ENCODE data around the gene TFIP11.

DNA sequence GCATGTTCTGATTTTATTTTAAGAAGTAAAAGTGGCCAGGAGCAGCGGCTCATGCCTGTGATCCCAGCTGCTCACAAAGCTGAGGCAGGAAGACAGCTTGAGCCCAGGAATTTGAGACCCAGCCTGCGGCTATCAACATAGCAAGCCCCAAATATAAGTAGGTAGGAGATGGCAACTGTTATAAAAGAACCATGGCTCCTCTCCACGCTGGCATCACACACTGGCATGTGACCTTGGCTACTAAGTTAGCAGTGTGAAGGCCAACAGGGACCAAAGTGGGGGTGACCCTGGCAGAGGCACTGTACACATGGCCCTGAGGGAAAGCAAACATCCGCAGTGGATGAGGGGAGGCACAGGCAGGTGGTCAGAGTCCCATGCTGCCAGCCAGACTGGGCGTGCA lies 44.6 kb upstream of the TFIP11 start:
- TF ChIP-seq EZH2 (IDR thresholded peaks at IDR 0.05) (no peak), POLR2AphosphoS5 (IDR thresholded peaks at IDR 0.05; ENCODE audit: borderline replicate concordance, low read depth, low read length) (no peak)

Data from SK-N-MC (cell line).